Forelimb muscle (tissue), 1 donor: ENCODE results near the gene ARL3. TPM values are rescaled to one million over a fixed set of nuclear protein-coding genes. Genes with fewer than 3 reads are reported as not detected.
A peak's percentile ranks its signal among the peaks of the same experiment; 100 is the strongest.

ENCODE experiments used
- DNase-seq: peaks from one replicate; pipeline ENCODE4 v3.0.0-alpha.2; 2013; ENCODE audit warnings: low read depth
- polyA plus RNA-seq: library from polyadenylated mRNA; unstranded; fragments of 120-200 nt; gene quantifications from one replicate; pipeline ENCODE4 v1.2.1, GENCODE V29; 2013; ENCODE audit not compliant: insufficient read length

The ARL3 gene
- polyA plus RNA-seq, 1 donor, result 13.0 TPM

GRCh38 chr10:102652170-102652916, 61.9 kb downstream of the ARL3 start:
- DNase-seq, result no peak

GRCh38 chr10:102651455-102652169, 62.6 kb downstream of the ARL3 start:
- DNase-seq, result no peak

GRCh38 chr10:102650655-102651454, 63.3 kb downstream of the ARL3 start:
- no peak for DNase-seq

- no peak for DNase-seq
Observed at GRCh38 chr10:102649797-102650654, 64.2 kb downstream of the ARL3 start.

- no peak for DNase-seq
Observed at GRCh38 chr10:102648889-102649796, 65.1 kb downstream of the ARL3 start.

GRCh38 chr10:102648269-102648888, 65.8 kb downstream of the ARL3 start:
- no peak for DNase-seq

- no peak for DNase-seq
Observed at GRCh38 chr10:102647443-102648268, 66.5 kb downstream of the ARL3 start.

GRCh38 chr10:102646610-102647442, 67.4 kb downstream of the ARL3 start:
- peak; percentile 51 for DNase-seq

- DNase-seq, result peak; percentile 91
Observed at GRCh38 chr10:102645741-102646609, 68.2 kb downstream of the ARL3 start.

GRCh38 chr10:102645388-102645740, 68.8 kb downstream of the ARL3 start:
- peak; percentile 51 for DNase-seq

- no peak for DNase-seq
Observed at GRCh38 chr10:102644646-102645387, 69.4 kb downstream of the ARL3 start.

- no peak for DNase-seq
Observed at GRCh38 chr10:102644066-102644645, 70.0 kb downstream of the ARL3 start, which contains the start of gene TRIM8. TRIM8 (plus strand) TSS chr10:102644479; CDS start chr10:102644618, 139 bp downstream.

- DNase-seq, result no peak
Observed at GRCh38 chr10:102643336-102644065, 70.7 kb downstream of the ARL3 start.

- peak; percentile 66 for DNase-seq
Observed at GRCh38 chr10:102642736-102643335, 71.4 kb downstream of the ARL3 start.
